Endothelial cell of umbilical vein (primary cell): ENCODE results near the gene RMI2. TPM values are rescaled to one million over a fixed set of nuclear protein-coding genes. Genes with fewer than 3 reads are reported as not detected.

Experiments
- BruUV-seq: library from RNA; stranded (reverse); fragments of 400-500 nt; replicated peaks from 2 replicates; lab custom pipeline; 2021; lab: Mats Ljungman, UMichigan
- CTCF ChIA-PET: fragments of 300-600, 350-600 bp; sonication (Branson Sonifier 250); formaldehyde crosslinking; loops from one replicate; lab custom pipeline; 2021; ENCODE audit warnings: antibody characterized with exemption, inconsistent platforms; lab: Charles Lee
- POLR2A ChIA-PET: fragments of 300-600, 350-600 bp; sonication (Branson Sonifier 250); formaldehyde crosslinking; loops from one replicate; lab custom pipeline; 2021; ENCODE audit warnings: antibody characterized with exemption, inconsistent platforms; lab: Charles Lee
- DNase-seq: peaks from one replicate; pipeline ENCODE4 v3.0.0-alpha.2; 2011; ENCODE audit warnings: low read depth, low spot score
- FAIRE-seq: peaks from 2 replicates; lab custom pipeline; 2011; peaks lifted over from hg19 to GRCh38; lab: Jason Lieb, UNC
- H2AFZ ChIP-seq: 2 replicates; pipeline ENCODE4 v1.6.0; 2012; ENCODE audit warnings: low read depth, low read length, control low read depth, inconsistent platforms
- H3K27ac ChIP-seq: 2 replicates; pipeline ENCODE4 v1.5.1; 2011; ENCODE audit warnings: low read depth, mild to moderate bottlenecking, control low read depth, low read length, moderate library complexity; ENCODE audit not compliant: insufficient read depth
- H3K27me3 ChIP-seq, 2 experiments: 2 replicates each; pipeline versions ENCODE4 v1.6.0 to v1.6.1; 2011; ENCODE audit warnings: low read length in 2 of 2, mixed read lengths in 1 of 2; ENCODE audit not compliant: control insufficient read depth in 2 of 2, insufficient read depth in 2 of 2
- H3K36me3 ChIP-seq, 2 experiments: 2 replicates in 1 of 2; 3 replicates in 1 of 2; pipeline ENCODE4 v1.5.1; 2011; ENCODE audit warnings: low read length in 2 of 2, mild to moderate bottlenecking in 1 of 2, moderate library complexity in 1 of 2; ENCODE audit not compliant: control insufficient read depth in 2 of 2, insufficient read depth in 2 of 2; ENCODE audit errors: extremely low read depth in 1 of 2
- H3K4me1 ChIP-seq: 3 replicates; pipeline ENCODE4 v1.5.1; 2011; ENCODE audit warnings: mild to moderate bottlenecking, low read length; ENCODE audit not compliant: control insufficient read depth, insufficient read depth; ENCODE audit errors: extremely low read depth
- H3K4me2 ChIP-seq: 2 replicates; pipeline ENCODE4 v1.6.1; 2011; ENCODE audit warnings: low read length, control low read depth, mixed read lengths; ENCODE audit not compliant: insufficient read depth
- H3K4me3 ChIP-seq, 3 experiments: fragments of 200-600 bp in 1 of 3; sonication (generic), shearing (Covaris generic) in 1 of 3; replicated peaks in 1 of 3; 2 replicates each; pipeline ENCODE4 v1.5.1; 2011 to 2016; ENCODE audit warnings: control low read depth in 3 of 3, low read length in 3 of 3, mild to moderate bottlenecking in 2 of 3, inconsistent platforms in 1 of 3, low read depth in 1 of 3, moderate library complexity in 1 of 3; ENCODE audit not compliant: insufficient read depth in 1 of 3
- H3K79me2 ChIP-seq: 2 replicates; pipeline ENCODE4 v1.6.0; 2012; ENCODE audit warnings: low read length, inconsistent platforms; ENCODE audit not compliant: control insufficient read depth, insufficient read depth
- H3K9ac ChIP-seq: replicated peaks from 2 replicates; pipeline ENCODE3; 2011; ENCODE audit warnings: low read length, control low read depth; ENCODE audit not compliant: insufficient read depth; ENCODE audit errors: extremely low read depth
- H3K9me1 ChIP-seq: replicated peaks from 3 replicates; pipeline ENCODE4 v1.6.0; 2011; ENCODE audit warnings: mild to moderate bottlenecking, low read length; ENCODE audit not compliant: control insufficient read depth, insufficient read depth; ENCODE audit errors: extremely low read depth
- H3K9me3 ChIP-seq: replicated peaks from 2 replicates; pipeline ENCODE4 v1.5.1; 2012; ENCODE audit warnings: low read length, inconsistent platforms; ENCODE audit not compliant: control insufficient read depth, insufficient read depth
- H4K20me1 ChIP-seq: replicated peaks from 2 replicates; pipeline ENCODE3; 2011; ENCODE audit warnings: mild to moderate bottlenecking, low read length; ENCODE audit not compliant: control insufficient read depth, insufficient read depth; ENCODE audit errors: extremely low read depth
- CTCF ChIP-seq, 2 donors: IDR thresholded peaks; 1 replicate in 1 of 2; 2 replicates in 1 of 2; pipeline ENCODE4 v1.5.1; 2011; ENCODE audit warnings: low read length in 2 of 2, mild to moderate bottlenecking in 2 of 2, moderate library complexity in 2 of 2, control low read depth in 1 of 2, inconsistent platforms in 1 of 2, low read depth in 1 of 2; ENCODE audit not compliant: insufficient read depth in 1 of 2; ENCODE audit errors: extremely low read depth in 1 of 2
- EZH2 ChIP-seq: IDR thresholded peaks from 2 replicates; pipeline ENCODE4 v1.6.1; 2012; ENCODE audit warnings: borderline replicate concordance, low read depth, mild to moderate bottlenecking, moderate library complexity, low read length, inconsistent platforms; ENCODE audit not compliant: severe bottlenecking
- FOS ChIP-seq: IDR thresholded peaks from 2 replicates; pipeline ENCODE4 v1.6.1; 2011; ENCODE audit warnings: mild to moderate bottlenecking, low read length, moderate library complexity, borderline replicate concordance; ENCODE audit not compliant: insufficient read depth
- GATA2 ChIP-seq: IDR thresholded peaks from 2 replicates; pipeline ENCODE4 v1.7.0; 2011; ENCODE audit warnings: low read depth, mild to moderate bottlenecking, moderate library complexity, mixed read lengths, low read length; ENCODE audit not compliant: insufficient read length, insufficient read depth
- JUN ChIP-seq: IDR thresholded peaks from 2 replicates; pipeline ENCODE4 v1.6.1; 2011; ENCODE audit warnings: borderline replicate concordance, low read depth; ENCODE audit not compliant: insufficient read length, insufficient read depth
- MAX ChIP-seq: IDR thresholded peaks from 2 replicates; pipeline ENCODE4 v1.6.1; 2011; ENCODE audit not compliant: insufficient read depth, insufficient read length
- MYC ChIP-seq: IDR thresholded peaks from one replicate; pipeline ENCODE4 v1.6.1; 2011; ENCODE audit warnings: mild to moderate bottlenecking, low read depth, low read length
- POLR2A ChIP-seq: IDR thresholded peaks from 2 replicates; pipeline ENCODE4 v1.6.1; 2012; ENCODE audit warnings: low read depth, mild to moderate bottlenecking, control low read depth, low read length
- POLR2AphosphoS5 ChIP-seq: IDR thresholded peaks from 2 replicates; pipeline ENCODE4 v1.6.1; 2012; ENCODE audit warnings: low read depth, mild to moderate bottlenecking, control low read depth, low read length, moderate library complexity; ENCODE audit not compliant: insufficient read depth
- dilution Hi-C: fragments of 300-500 bp; cut with MboI; formaldehyde crosslinking; loops from one replicate; pipeline ENCODE4 v1.15.0; 2019; ENCODE audit warnings: low sequenced_read_pairs; ENCODE audit not compliant: extremely low pct_ligation_motif_present
- intact Hi-C: fragments of 100-400 bp; cut with micrococcal nuclease; formaldehyde crosslinking; loops from one replicate; pipeline ENCODE4 v1.10.0; 2022
- polyA plus RNA-seq, 4 experiments: library from polyadenylated mRNA; depleted of rRNA in 3 of 4; stranded (reverse) in 3 of 4; unstranded in 1 of 4; fragments of >200 nt; gene quantifications; 2 replicates each; pipeline versions ENCODE4 v1.2.1 to v1.2.3, GENCODE V29; 2011 to 2012; ENCODE audit warnings: missing spikeins in 1 of 4
- total RNA-seq: library from RNA; stranded (reverse); gene quantifications from 2 replicates; pipeline ENCODE4 v1.2.3, GENCODE V29; 2021

Gene RMI2
- total and polyA plus RNA-seq, 2 donors (not counting 3 experiments of a cell fraction or from before 2014, with no cell fraction given), result 5.3 to 7.7 TPM

- no peaks in the 10 kb centered on the region for H4K20me1 ChIP-seq
- H3K27ac ChIP-seq, result no peak overlapping the region
- no peak for DNase-seq
- H3K27me3 ChIP-seq, result no peaks in the 10 kb centered on the region
- no peak for TF ChIP-seq MYC
- no peak for TF ChIP-seq CTCF (IDR thresholded peaks at IDR 0.05; ENCODE audit: extremely low read depth in 1 of 2, insufficient read depth in 1 of 2, low read depth in 1 of 2, low read length in 2 of 2)
- TF ChIP-seq POLR2A, result no peak
- no peak for TF ChIP-seq JUN
- TF ChIP-seq MAX, result no peak
- TF ChIP-seq POLR2AphosphoS5, result no peak
- no peak for TF ChIP-seq EZH2
- TF ChIP-seq GATA2, result no peak
- no peak for TF ChIP-seq FOS
- intact Hi-C loops (loop anchor here (1.0 to 2.0 kb wide), 4 partner anchors 245 to 671 kb away; no protein-coding TSS in a partner anchor), dilution Hi-C loops (no loop called here)
- no peak overlapping the region for H2AFZ ChIP-seq
- H3K9me3 ChIP-seq, result no peaks in the 10 kb centered on the region
- H3K36me3 ChIP-seq, result no peaks in the 10 kb centered on the region
- H3K4me1 ChIP-seq, result no peaks in the 10 kb centered on the region
- no peaks in the 10 kb centered on the region for H3K79me2 ChIP-seq
- no peak overlapping the region for H3K4me2 ChIP-seq
- ChIA-PET POLR2A (no interaction called here), CTCF (interaction anchor here (0.6 to 3.6 kb wide), 46 partner anchors 9 to 672 kb away, joined by 3 to 81 read pairs (median 4); partner anchors contain the start of gene LITAF)
- BruUV-seq, result no TSS peak
- H3K9ac ChIP-seq, result no peak overlapping the region
- no peak overlapping the region for H3K4me3 ChIP-seq
- no peaks in the 10 kb centered on the region for H3K9me1 ChIP-seq
- FAIRE-seq, result no peak
These were observed 50.6 kb downstream of the RMI2 start for GRCh38 chr16:11395949-11396240.
